Neutrophil (primary cell): ENCODE measurements around the gene ADCY3.

Source experiments
- H3K27ac ChIP-seq: fragments of 200-600 bp; sonication (generic); 2 replicates; pipeline ENCODE4 v1.5.1; 2016; ENCODE audit warnings: mild to moderate bottlenecking, moderate library complexity
- H3K27me3 ChIP-seq: fragments of 200-600 bp; sonication (generic); 2 replicates; pipeline ENCODE4 v1.6.0; 2016; ENCODE audit warnings: mild to moderate bottlenecking
- H3K36me3 ChIP-seq: fragments of 200-600 bp; sonication (generic); 2 replicates; pipeline ENCODE4 v1.5.1; 2017
- H3K4me1 ChIP-seq, 2 experiments: fragments of 200-600 bp in 1 of 2; sonication (generic) in 1 of 2; 1 replicate in 1 of 2; 2 replicates in 1 of 2; pipeline versions ENCODE4 v1.5.1 to v1.6.1; 2013 to 2016; ENCODE audit warnings: low read depth in 1 of 2, low read length in 1 of 2, mild to moderate bottlenecking in 1 of 2, moderate library complexity in 1 of 2; ENCODE audit not compliant: control insufficient read depth in 1 of 2, insufficient read depth in 1 of 2
- H3K4me3 ChIP-seq, 2 experiments: fragments of 200-600 bp in 1 of 2; sonication (generic) in 1 of 2; 1 replicate in 1 of 2; 2 replicates in 1 of 2; pipeline ENCODE4 v1.5.1; 2013 to 2016; ENCODE audit warnings: low read depth in 1 of 2, low read length in 1 of 2, mild to moderate bottlenecking in 1 of 2, moderate library complexity in 1 of 2
- H3K9me3 ChIP-seq: fragments of 200-600 bp; sonication (generic); 2 replicates; pipeline ENCODE4 v1.5.1; 2016
- CTCF ChIP-seq: fragments of 200-600 bp; sonication (generic); IDR thresholded peaks from 2 replicates; pipeline ENCODE4 v1.5.1; 2016; ENCODE audit warnings: antibody characterized with exemption

The ADCY3 gene

GRCh38 chr2:24858996-24859395 is 61.0 kb downstream of the ADCY3 start:
- no peak overlapping the region for H3K27ac ChIP-seq
- H3K27me3 ChIP-seq = no peaks in the 10 kb centered on the region
- H3K36me3 ChIP-seq = no peaks in the 10 kb centered on the region
- TF ChIP-seq CTCF = no peak
- H3K9me3 ChIP-seq = no peaks in the 10 kb centered on the region
- no peaks in the 10 kb centered on the region for H3K4me1 ChIP-seq
- H3K4me3 ChIP-seq = no peak overlapping the region

GRCh38 chr2:24857746-24858145 is 62.3 kb downstream of the ADCY3 start:
- no peak overlapping the region for H3K4me3 ChIP-seq
- no peaks in the 10 kb centered on the region for H3K4me1 ChIP-seq
- TF ChIP-seq CTCF = no peak
- no peaks in the 10 kb centered on the region for H3K9me3 ChIP-seq
- H3K27ac ChIP-seq = no peak overlapping the region
- H3K27me3 ChIP-seq = no peaks in the 10 kb centered on the region
- H3K36me3 ChIP-seq = no peaks in the 10 kb centered on the region

- no peak overlapping the region for H3K27ac ChIP-seq
- no peaks in the 10 kb centered on the region for H3K27me3 ChIP-seq
- no peaks in the 10 kb centered on the region for H3K9me3 ChIP-seq
- no peaks in the 10 kb centered on the region for H3K36me3 ChIP-seq
- TF ChIP-seq CTCF = no peak
- H3K4me1 ChIP-seq = no peaks in the 10 kb centered on the region
- no peak overlapping the region for H3K4me3 ChIP-seq
Observed at GRCh38 chr2:24856791-24857211, 63.2 kb downstream of the ADCY3 start.

GRCh38 chr2:24855726-24856125 is 64.3 kb downstream of the ADCY3 start:
- no peak for TF ChIP-seq CTCF
- H3K9me3 ChIP-seq = no peaks in the 10 kb centered on the region
- H3K27me3 ChIP-seq = no peaks in the 10 kb centered on the region
- no peak overlapping the region for H3K4me3 ChIP-seq
- H3K4me1 ChIP-seq = no peaks in the 10 kb centered on the region
- H3K27ac ChIP-seq = no peak overlapping the region
- H3K36me3 ChIP-seq = no peaks in the 10 kb centered on the region

- H3K36me3 ChIP-seq = no peaks in the 10 kb centered on the region
Observed at GRCh38 chr2:24855022-24855622, 64.9 kb downstream of the ADCY3 start.

More at GRCh38 chr2:24855022-24855622, 64.9 kb downstream of the ADCY3 start:
- no peaks in the 10 kb centered on the region for H3K27me3 ChIP-seq
- TF ChIP-seq CTCF = no peak
- H3K4me1 ChIP-seq = no peaks in the 10 kb centered on the region
- no peaks in the 10 kb centered on the region for H3K9me3 ChIP-seq
- H3K4me3 ChIP-seq = no peak overlapping the region
- H3K27ac ChIP-seq = no peak overlapping the region
